Uterus (tissue), 2 donors: ENCODE measurements around the gene RUSF1.

ENCODE experiments used
- CTCF ChIP-seq, 4 experiments: fragments of 200-600 bp in 2 of 4; fragments of 450-650 bp in 2 of 4; sonication (generic) in 2 of 4; IDR thresholded peaks; one replicate each; pipeline ENCODE4 v1.5.1; 2016 to 2019; ENCODE audit warnings: antibody characterized with exemption in 4 of 4, mild to moderate bottlenecking in 2 of 4, moderate library complexity in 1 of 4
- POLR2A ChIP-seq, 2 donors: fragments of 450-650 bp; IDR thresholded peaks; one replicate each; pipeline ENCODE4 v1.6.1; 2016; ENCODE audit warnings: antibody characterized with exemption in 2 of 2, mild to moderate bottlenecking in 1 of 2, moderate library complexity in 1 of 2

- TF ChIP-seq CTCF (IDR thresholded peaks at IDR 0.05) (no peak), POLR2A (IDR thresholded peaks at IDR 0.05) (no peak)
Observed at GRCh38 chr16:31527734-31528274, 19.6 kb upstream of the RUSF1 start, which contains the start of gene AHSP.
